HL-60 (cell line): Measurements from ENCODE around the gene KIAA1217.

Source experiments
- POLR2AphosphoS5 ChIP-seq: IDR thresholded peaks from 2 replicates; pipeline ENCODE4 v1.6.1; 2012; ENCODE audit warnings: low read depth
- TF ChIP-seq, protein P1 (sequence below): IDR thresholded peaks from one replicate; pipeline ENCODE4 v1.5.1; 2011; ENCODE audit warnings: low read length, control low read depth, inconsistent platforms; ENCODE audit not compliant: insufficient read depth

DNA sequence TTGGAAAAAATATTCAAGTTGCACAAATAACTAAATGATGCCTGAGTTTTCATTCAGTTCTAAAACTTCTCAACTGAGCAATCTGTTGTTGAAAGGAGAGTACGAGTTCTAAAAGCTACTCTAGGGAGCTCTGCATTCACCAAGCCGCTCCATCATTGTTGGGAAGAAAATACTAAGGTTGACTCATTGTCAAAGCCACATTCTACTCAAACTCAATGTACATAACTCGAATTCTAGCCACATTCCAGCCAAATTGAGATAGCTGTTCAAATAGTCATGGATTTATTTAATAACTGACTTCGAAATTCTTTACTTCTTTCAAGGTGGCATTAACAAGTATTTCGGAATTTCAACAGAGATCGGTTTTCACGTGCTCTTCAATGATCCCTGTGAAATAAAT is 63.4 kb downstream of the KIAA1217 start:
- TF ChIP-seq, protein P1, sequence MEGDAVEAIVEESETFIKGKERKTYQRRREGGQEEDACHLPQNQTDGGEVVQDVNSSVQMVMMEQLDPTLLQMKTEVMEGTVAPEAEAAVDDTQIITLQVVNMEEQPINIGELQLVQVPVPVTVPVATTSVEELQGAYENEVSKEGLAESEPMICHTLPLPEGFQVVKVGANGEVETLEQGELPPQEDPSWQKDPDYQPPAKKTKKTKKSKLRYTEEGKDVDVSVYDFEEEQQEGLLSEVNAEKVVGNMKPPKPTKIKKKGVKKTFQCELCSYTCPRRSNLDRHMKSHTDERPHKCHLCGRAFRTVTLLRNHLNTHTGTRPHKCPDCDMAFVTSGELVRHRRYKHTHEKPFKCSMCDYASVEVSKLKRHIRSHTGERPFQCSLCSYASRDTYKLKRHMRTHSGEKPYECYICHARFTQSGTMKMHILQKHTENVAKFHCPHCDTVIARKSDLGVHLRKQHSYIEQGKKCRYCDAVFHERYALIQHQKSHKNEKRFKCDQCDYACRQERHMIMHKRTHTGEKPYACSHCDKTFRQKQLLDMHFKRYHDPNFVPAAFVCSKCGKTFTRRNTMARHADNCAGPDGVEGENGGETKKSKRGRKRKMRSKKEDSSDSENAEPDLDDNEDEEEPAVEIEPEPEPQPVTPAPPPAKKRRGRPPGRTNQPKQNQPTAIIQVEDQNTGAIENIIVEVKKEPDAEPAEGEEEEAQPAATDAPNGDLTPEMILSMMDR, result no peak
- TF ChIP-seq POLR2AphosphoS5, result no peak
